Cardiac fibroblast (primary cell): ENCODE results near the gene PLIN1.

Experiments
- DNase-seq, 2 donors: peaks; one replicate each; pipeline versions ENCODE4 v3.0.0 to v3.0.0-alpha.2; 2010; ENCODE audit warnings: low read depth in 2 of 2
- H3K4me3 ChIP-seq, 2 donors: replicated peaks in 1 of 2; 1 replicate in 1 of 2; 2 replicates in 1 of 2; pipeline ENCODE4 v1.5.1; 2011; ENCODE audit warnings: low read depth in 2 of 2, low read length in 2 of 2, mild to moderate bottlenecking in 2 of 2, moderate library complexity in 1 of 2
- CTCF ChIP-seq: IDR thresholded peaks from one replicate; pipeline ENCODE4 v1.5.1; 2011; ENCODE audit warnings: low read depth, mild to moderate bottlenecking, low read length, inconsistent platforms

PLIN1 gene

GRCh38 chr15:89640245-89640644 lies 38.9 kb downstream of the PLIN1 start:
- no peak overlapping the region for H3K4me3 ChIP-seq
- no peak for DNase-seq
- no peak for TF ChIP-seq CTCF

DNA sequence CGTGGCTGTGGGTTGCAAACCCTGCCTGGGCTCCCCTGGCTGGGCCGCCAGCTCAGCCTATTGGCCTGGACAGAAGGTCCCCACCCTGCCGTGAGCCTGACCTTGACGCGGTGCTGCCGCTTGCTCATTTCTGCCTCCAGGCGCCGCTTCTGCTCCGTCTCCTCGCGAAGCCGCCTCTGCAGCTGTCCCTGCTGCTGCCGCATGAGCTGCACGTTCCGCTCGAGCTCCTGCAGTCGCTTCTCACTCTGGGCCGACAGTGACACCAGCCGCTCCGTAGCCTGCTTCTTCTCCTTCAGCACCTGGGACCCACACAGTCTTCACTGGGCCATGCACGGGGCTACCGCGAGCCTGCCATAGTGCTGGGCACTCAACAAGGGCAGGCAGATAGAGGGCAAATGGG lies 45.6 kb downstream of the PLIN1 start:
- no peak for TF ChIP-seq CTCF
- H3K4me3 ChIP-seq, result no peak overlapping the region
- no peak for DNase-seq

GRCh38 chr15:89632563-89633430 lies 46.4 kb downstream of the PLIN1 start:
- H3K4me3 ChIP-seq, result no peak overlapping the region
- DNase-seq, result no peak
- no peak for TF ChIP-seq CTCF

- no peak for DNase-seq
- no peak overlapping the region for H3K4me3 ChIP-seq
- no peak for TF ChIP-seq CTCF
Observed at GRCh38 chr15:89631902-89632264, 47.3 kb downstream of the PLIN1 start.

GRCh38 chr15:89630974-89631901 lies 47.9 kb downstream of the PLIN1 start:
- DNase-seq, result no peak
- no peak for TF ChIP-seq CTCF
- H3K4me3 ChIP-seq, result no peak overlapping the region

DNA sequence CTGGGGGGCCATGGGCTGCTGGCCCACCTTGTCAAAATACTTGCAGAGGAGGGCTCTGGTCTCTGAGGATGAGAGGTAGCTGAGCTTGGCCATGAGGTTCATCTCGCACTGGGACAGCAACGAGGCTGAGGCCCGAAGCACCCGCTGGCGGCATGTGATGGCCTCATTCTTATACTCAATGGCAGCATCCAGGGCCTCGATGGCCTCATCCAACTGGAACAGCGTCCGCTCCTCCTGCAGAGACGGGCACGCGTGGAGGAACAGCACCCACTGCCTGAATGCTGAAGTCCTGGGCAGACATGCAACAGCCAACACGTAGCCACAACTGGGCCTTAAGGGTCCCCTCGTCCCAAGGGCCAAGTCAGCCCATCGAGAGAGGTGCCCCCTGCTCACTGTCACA lies 48.9 kb downstream of the PLIN1 start:
- DNase-seq, result no peak
- TF ChIP-seq CTCF, result no peak
- no peak overlapping the region for H3K4me3 ChIP-seq
